ENCODE data around the gene PPARA. TPM values are rescaled to one million over a fixed set of nuclear protein-coding genes. Genes with fewer than 3 reads are reported as not detected.
"Not testable (repeated sequence)": the region's sequence is repeated elsewhere in the genome, so short reads cannot be mapped to it uniquely, and the experiment has no call there.

The PPARA gene
- polyA plus RNA-seq, 3 donors, result 3.7 to 6.3 (median 4.9) TPM

- peak; percentile 47 for TF ChIP-seq CTCF (IDR thresholded peaks at IDR 0.05)
- 94% methylated on average over 13 of the region's 13 CpGs for WGBS (ENCODE audit: insufficient coverage)
- Mint-ChIP-seq H3K4me1 (peaks cover 27% of the 10 kb centered on the region), H3K27me3 (ENCODE audit: low read depth in 3 of 3) (peaks cover 0 to 9% (median 5%) of the 10 kb centered on the region in 3 donors), H3K27ac (peak overlapping the region in 3 of 7 donors; percentile 53 to 66 (median 63)), H3K4me3 (no peak overlapping the region), H3K9me3 (peaks cover 0 to 2% (median 0%) of the 10 kb centered on the region in 7 donors), H3K36me3 (peaks cover 3 to 6% of the 10 kb centered on the region in 2 donors)
- no peak overlapping the region for H3K4me2 ChIP-seq (replicated peaks; ENCODE audit: extremely low read depth, low read length, poor library complexity, severe bottlenecking)
- no peak overlapping the region for H3K4me3 ChIP-seq (replicated peaks in 1 of 3; ENCODE audit: low read depth in 2 of 3, low read length in 3 of 3)
- H3K9ac ChIP-seq (ENCODE audit: insufficient read depth, low read length, poor library complexity, severe bottlenecking), result no peak overlapping the region
- H3K9me3 ChIP-seq (replicated peaks in 1 of 2; ENCODE audit: control insufficient read depth in 1 of 2, insufficient read depth in 1 of 2, low read length in 2 of 2), result no peaks in the 10 kb centered on the region
- no peaks in the 10 kb centered on the region for H3K27me3 ChIP-seq (ENCODE audit: control insufficient read depth in 2 of 2, insufficient read depth in 2 of 2, low read length in 2 of 2)
- DNase-seq, result no peak
- peaks cover 29 to 33% of the 10 kb centered on the region in 2 donors for H3K4me1 ChIP-seq (ENCODE audit: control insufficient read depth in 1 of 2, insufficient read depth in 2 of 2, low read length in 2 of 2)
- no peak overlapping the region for H3K27ac ChIP-seq (ENCODE audit: low read depth in 1 of 2, low read length in 2 of 2)
- intact Hi-C loops (cut with micrococcal nuclease), result no loop called here
- H3K36me3 ChIP-seq (replicated peaks in 1 of 2; ENCODE audit: control insufficient read depth in 1 of 2, insufficient read depth in 2 of 2, low read length in 2 of 2), result no peaks in the 10 kb centered on the region
- no peaks in the 10 kb centered on the region for H3K79me2 ChIP-seq (ENCODE audit: insufficient read depth, low read length)
- H2AFZ ChIP-seq (ENCODE audit: insufficient read depth, low read depth, low read length, poor library complexity, severe bottlenecking), result no peak overlapping the region
- no peaks in the 10 kb centered on the region for H4K20me1 ChIP-seq (ENCODE audit: insufficient read depth, low read length)
Observed at GRCh38 chr22:46131151-46131587, 19.2 kb upstream of the PPARA start.

GRCh38 chr22:46132193-46132829 is 18.0 kb upstream of the PPARA start:
- peaks cover 29 to 33% of the 10 kb centered on the region in 2 donors for H3K4me1 ChIP-seq (ENCODE audit: control insufficient read depth in 1 of 2, insufficient read depth in 2 of 2, low read length in 2 of 2)
- H2AFZ ChIP-seq (ENCODE audit: insufficient read depth, low read depth, low read length, poor library complexity, severe bottlenecking); H3K4me3 Mint-ChIP-seq; H3K27ac ChIP-seq (ENCODE audit: low read depth in 1 of 2, low read length in 2 of 2); H4K20me1 ChIP-seq (ENCODE audit: insufficient read depth, low read length); H3K9me3 Mint-ChIP-seq; H3K36me3 ChIP-seq (replicated peaks in 1 of 2; ENCODE audit: control insufficient read depth in 1 of 2, insufficient read depth in 2 of 2, low read length in 2 of 2); H3K9ac ChIP-seq (ENCODE audit: insufficient read depth, low read length, poor library complexity, severe bottlenecking); DNase-seq; H3K4me2 ChIP-seq (replicated peaks; ENCODE audit: extremely low read depth, low read length, poor library complexity, severe bottlenecking); H3K79me2 ChIP-seq (ENCODE audit: insufficient read depth, low read length); H3K9me3 ChIP-seq (replicated peaks in 1 of 2; ENCODE audit: control insufficient read depth in 1 of 2, insufficient read depth in 1 of 2, low read length in 2 of 2); intact Hi-C loops (cut with micrococcal nuclease); H3K27me3 ChIP-seq (ENCODE audit: control insufficient read depth in 2 of 2, insufficient read depth in 2 of 2, low read length in 2 of 2); H3K4me3 ChIP-seq (replicated peaks in 1 of 3; ENCODE audit: low read depth in 2 of 3, low read length in 3 of 3); H3K36me3 Mint-ChIP-seq: not testable (repeated sequence)
- Mint-ChIP-seq H3K27ac (peak overlapping the region in 1 of 7 donors; percentile 12), H3K27me3 (ENCODE audit: low read depth in 3 of 3) (peaks cover 0 to 11% (median 3%) of the 10 kb centered on the region in 3 donors), H3K4me1 (peaks cover 27% of the 10 kb centered on the region)
- 95% methylated on average over 10 of the region's 12 CpGs for WGBS (ENCODE audit: insufficient coverage)
